Spleen (tissue), 7 donors: ENCODE data around the gene NECAB2.

Experiments used
- CTCF ChIP-seq, 11 experiments: fragments of 200-600 bp in 7 of 11; fragments of 450-650 bp in 4 of 11; sonication (generic) in 4 of 11; IDR thresholded peaks in 8 of 11; conservative IDR thresholded peaks in 3 of 11; 1 replicate in 7 of 11; 2 replicates in 4 of 11; pipeline versions ENCODE4 v1.4.0 to v1.8.0; 2016 to 2021; ENCODE audit warnings: antibody characterized with exemption in 11 of 11, inconsistent platforms in 4 of 11, mild to moderate bottlenecking in 1 of 11
- POLR2AphosphoS5 ChIP-seq, 3 donors: sonication (generic); formaldehyde crosslinking; IDR thresholded peaks; one replicate each; pipeline ENCODE4 v1.5.1; 2017; ENCODE audit warnings: antibody characterized with exemption in 3 of 3
- donor health status: DM: no; HTN: no; CAD: no; lungs with moderate emphysema.
- donor health status: DM: no; HTN: no; CAD: no.
- donor health status: DM: no; HTN: no; CAD: no.

- TF ChIP-seq CTCF (IDR thresholded peaks at IDR 0.05 in 8 of 11, conservative IDR thresholded peaks at IDR 0.05 in 3 of 11) (no peak), POLR2AphosphoS5 (IDR thresholded peaks at IDR 0.05) (no peak)
Measured at GRCh38 chr16:83975590-83976260, 7.7 kb downstream of the NECAB2 start.
